HPDE6-E6E7 (cell line): ENCODE data around the gene MINDY1.
A peak's percentile ranks its signal among the peaks of the same experiment; 100 is the strongest.

Experiments used
- DNase-seq: peaks from one replicate; pipeline ENCODE4 v3.0.0; 2011; ENCODE audit warnings: missing footprints; ENCODE audit errors: extremely low spot score

The MINDY1 gene

GRCh38 chr1:151011154-151011850, 4.6 kb upstream of the MINDY1 start:
- DNase-seq = no peak

- DNase-seq = no peak
Measured at GRCh38 chr1:151010346-151010726, 3.6 kb upstream of the MINDY1 start.

- no peak for DNase-seq
Measured at GRCh38 chr1:151009674-151010345, 3.1 kb upstream of the MINDY1 start.

- DNase-seq = no peak
Measured at GRCh38 chr1:151009206-151009587, 2.5 kb upstream of the MINDY1 start.

GRCh38 chr1:151008244-151009205, 1.8 kb upstream of the MINDY1 start, which contains the start of gene PRUNE1:
TSS of gene PRUNE1 (plus strand) at chr1:151008449. CDS start at chr1:151008633, 184 bp downstream.
- DNase-seq = peak; percentile 98

GRCh38 chr1:151007853-151008243, 1.1 kb upstream of the MINDY1 start:
- no peak for DNase-seq

GRCh38 chr1:151005729-151006319, 878 bp downstream of the MINDY1 start:
- no peak for DNase-seq

- no peak for DNase-seq
Measured at GRCh38 chr1:151003180-151003579, 3.5 kb downstream of the MINDY1 start.

- no peak for DNase-seq
Measured at GRCh38 chr1:151002611-151003010, 4.1 kb downstream of the MINDY1 start.

- no peak for DNase-seq
Measured at GRCh38 chr1:151002051-151002450, 4.7 kb downstream of the MINDY1 start.

- DNase-seq = no peak
Measured at GRCh38 chr1:151001602-151002001, 5.1 kb downstream of the MINDY1 start.

- no peak for DNase-seq
Measured at GRCh38 chr1:151000408-151000807, 6.3 kb downstream of the MINDY1 start.

GRCh38 chr1:150999926-151000325, 6.8 kb downstream of the MINDY1 start:
- DNase-seq = no peak

GRCh38 chr1:150999051-150999674, 7.5 kb downstream of the MINDY1 start:
- DNase-seq = no peak

- no peak for DNase-seq
Measured at GRCh38 chr1:150997949-150998348, 8.8 kb downstream of the MINDY1 start.

GRCh38 chr1:150997126-150997872, 9.4 kb downstream of the MINDY1 start:
- DNase-seq = no peak

GRCh38 chr1:150995896-150996295, 10.8 kb downstream of the MINDY1 start:
- no peak for DNase-seq

GRCh38 chr1:150995460-150995859, 11.2 kb downstream of the MINDY1 start:
- DNase-seq = no peak

- DNase-seq = no peak
Measured at GRCh38 chr1:150994248-150994647, 12.5 kb downstream of the MINDY1 start.

GRCh38 chr1:150992626-150993025, 14.1 kb downstream of the MINDY1 start:
- DNase-seq = no peak

- no peak for DNase-seq
Measured at GRCh38 chr1:150987924-150988323, 18.8 kb downstream of the MINDY1 start.
